Esophagus muscularis mucosa (tissue), 4 donors: Measurements from ENCODE around the gene SLC29A2.

ENCODE experiments used
- CTCF ChIP-seq, 3 experiments: fragments of 200-600 bp in 2 of 3; fragments of 450-650 bp in 1 of 3; sonication (generic) in 2 of 3; IDR thresholded peaks; one replicate each; pipeline ENCODE4 v1.5.1; 2017 to 2019; ENCODE audit warnings: antibody characterized with exemption in 3 of 3, mild to moderate bottlenecking in 2 of 3, moderate library complexity in 1 of 3
- EP300 ChIP-seq: sonication (generic); formaldehyde crosslinking; IDR thresholded peaks from one replicate; pipeline ENCODE4 v1.6.1; 2017; ENCODE audit warnings: antibody characterized with exemption
- POLR2A ChIP-seq: fragments of 450-650 bp; IDR thresholded peaks from one replicate; pipeline ENCODE4 v1.6.1; 2017; ENCODE audit warnings: antibody characterized with exemption, moderate library complexity, mild to moderate bottlenecking, low read depth
- POLR2AphosphoS5 ChIP-seq, 2 donors: sonication (generic); formaldehyde crosslinking; IDR thresholded peaks; one replicate each; pipeline ENCODE4 v1.6.1; 2017; ENCODE audit warnings: antibody characterized with exemption in 2 of 2

- TF ChIP-seq POLR2AphosphoS5 (IDR thresholded peaks at IDR 0.05) (no peak), CTCF (IDR thresholded peaks at IDR 0.05) (no peak), POLR2A (no peak), EP300 (no peak)
Observed at GRCh38 chr11:66317322-66317722, 54.2 kb downstream of the SLC29A2 start.
